NCI-H2107 (cell line): ENCODE results near the gene SLC49A3.
"Not testable (repeated sequence)": the region's sequence is repeated elsewhere in the genome, so short reads cannot be mapped to it uniquely, and the experiment has no call there.

ENCODE experiments used
- DNase-seq: peaks from one replicate; lab custom pipeline; 2025; lab: John Stamatoyannopoulos, UW

SLC49A3 gene

DNA sequence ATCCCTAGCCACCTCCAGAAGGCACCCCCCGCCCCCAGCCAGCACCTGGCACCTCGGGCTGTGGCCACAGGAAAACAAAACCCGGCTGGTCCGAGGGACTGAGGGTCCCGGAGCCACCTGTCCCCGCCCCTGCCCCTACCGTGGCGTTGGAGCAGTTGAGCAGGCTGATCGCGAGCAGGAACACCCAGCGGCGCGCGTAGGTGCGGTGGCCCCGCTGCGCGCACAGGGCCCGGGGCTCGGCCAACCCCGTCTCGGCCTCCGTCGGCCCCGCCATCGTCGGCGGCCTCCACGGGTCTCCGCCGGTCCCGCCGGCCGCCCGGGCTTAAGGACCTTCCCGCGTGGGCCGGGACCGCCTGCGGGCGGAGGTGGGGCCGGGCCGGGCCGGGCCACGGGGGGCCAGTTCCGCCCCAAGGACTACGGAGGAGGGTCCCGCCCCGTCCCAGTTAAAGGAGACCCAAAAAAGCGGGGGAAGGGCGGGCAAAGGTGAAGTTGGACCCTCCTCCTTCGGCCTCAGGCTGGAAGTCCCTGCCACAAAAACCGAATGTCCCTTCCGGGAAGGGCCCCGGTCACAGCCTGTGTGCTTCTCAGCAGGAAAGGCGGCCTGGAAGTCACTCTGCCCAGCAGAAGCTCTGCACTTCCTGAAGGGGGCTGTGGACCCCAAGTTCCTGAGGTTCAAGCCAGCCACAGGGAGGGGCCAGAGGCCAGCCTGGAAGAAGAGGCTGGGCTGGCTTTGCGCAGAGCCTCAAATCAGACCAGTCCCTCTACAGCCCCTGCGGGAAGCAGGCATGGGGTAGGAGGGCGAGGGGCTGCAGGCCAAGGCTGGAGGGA lies at the start of gene SLC49A3:
Gene SLC49A3, minus strand, starts transcription at position 298 of the 828 bp plus-strand sequence. Its CDS starts 24 bp downstream, at position 274.
- DNase-seq, result no peak

- DNase-seq, result not testable (repeated sequence)
Observed at GRCh38 chr4:736561-736960, 47.6 kb upstream of the SLC49A3 start.

GRCh38 chr4:735583-735982 lies 46.6 kb upstream of the SLC49A3 start:
- DNase-seq, result no peak

GRCh38 chr4:734951-735350 lies 46.0 kb upstream of the SLC49A3 start:
- no peak for DNase-seq

DNA sequence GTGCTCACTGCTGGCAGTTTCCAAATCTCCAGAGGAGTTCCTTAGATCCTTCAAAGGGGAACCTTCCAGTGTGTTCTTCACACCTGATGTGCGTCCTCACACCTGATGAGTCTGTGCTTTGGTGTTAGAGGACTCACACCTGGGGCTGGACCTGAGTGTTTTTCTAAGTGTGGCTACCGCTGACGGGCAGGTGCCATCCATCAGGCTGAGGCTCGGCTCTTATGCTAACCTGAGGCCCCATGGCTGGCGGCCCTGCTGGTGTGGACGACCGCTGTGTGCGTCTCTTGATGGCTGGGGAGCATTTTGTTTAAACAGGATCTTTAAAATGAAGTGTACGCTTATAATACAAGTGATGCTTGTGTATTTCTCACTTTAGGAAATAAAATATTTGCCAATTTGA lies 45.1 kb upstream of the SLC49A3 start:
- no peak for DNase-seq

GRCh38 chr4:733631-733980 lies 44.7 kb upstream of the SLC49A3 start:
- no peak for DNase-seq

DNA sequence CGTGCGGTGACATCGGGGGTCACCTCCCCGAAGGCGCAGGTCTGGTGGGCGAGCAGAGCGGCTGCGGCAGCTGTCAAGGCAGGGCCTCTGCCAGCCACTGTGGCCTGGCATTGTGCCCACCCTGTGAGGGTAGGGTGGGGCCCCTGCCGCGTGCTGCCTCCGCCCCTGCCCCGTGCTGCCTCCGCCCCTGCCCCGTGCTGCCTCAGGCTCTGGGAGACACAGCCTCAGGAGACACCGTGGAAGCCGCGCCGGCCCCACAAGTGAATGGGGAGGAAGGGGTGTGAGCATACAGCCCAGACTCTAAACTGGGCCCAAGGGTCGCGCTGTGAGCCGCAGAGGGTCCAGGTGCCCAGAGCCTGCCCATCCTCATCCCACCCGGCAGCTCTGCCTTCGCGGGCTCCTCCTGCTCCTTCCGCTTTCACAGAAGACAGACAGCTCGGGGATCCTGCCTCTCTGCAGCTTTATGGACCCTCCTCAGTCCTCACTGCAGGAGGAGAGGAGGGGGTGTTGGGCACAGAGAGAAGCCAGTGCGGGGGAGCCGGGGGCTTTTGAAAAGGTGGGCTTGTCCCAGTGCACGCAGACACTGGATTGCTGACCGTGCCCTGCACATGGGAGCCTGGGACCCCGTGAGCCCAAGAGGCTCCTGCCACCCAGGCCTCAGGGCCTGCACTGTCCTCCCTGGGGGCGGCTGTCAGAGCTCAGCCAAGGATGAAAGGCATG lies 44.1 kb upstream of the SLC49A3 start:
- DNase-seq, result no peak

DNA sequence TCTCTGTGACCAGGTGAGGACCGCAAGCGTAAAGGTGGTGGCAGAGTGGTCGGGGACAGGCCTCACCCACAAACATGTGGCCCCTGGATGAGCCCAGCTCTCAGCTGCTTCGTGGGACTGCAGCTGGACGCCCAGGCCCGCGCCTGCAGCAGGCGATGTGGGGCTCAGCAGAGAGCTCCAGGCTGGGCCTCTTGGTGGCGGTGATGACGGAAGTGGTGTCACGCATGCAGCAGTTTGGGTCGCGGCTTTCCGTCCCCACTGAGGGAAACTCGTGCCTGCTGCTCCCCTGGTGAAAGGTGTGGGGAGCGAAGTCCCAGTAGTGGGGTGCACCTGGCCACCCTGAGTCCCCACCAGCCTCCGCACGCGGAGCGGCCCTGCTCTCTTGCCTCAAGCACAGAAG lies 43.5 kb upstream of the SLC49A3 start:
- no peak for DNase-seq

- DNase-seq, result not testable (repeated sequence)
Observed at GRCh38 chr4:731954-732353, 43.0 kb upstream of the SLC49A3 start.

DNA sequence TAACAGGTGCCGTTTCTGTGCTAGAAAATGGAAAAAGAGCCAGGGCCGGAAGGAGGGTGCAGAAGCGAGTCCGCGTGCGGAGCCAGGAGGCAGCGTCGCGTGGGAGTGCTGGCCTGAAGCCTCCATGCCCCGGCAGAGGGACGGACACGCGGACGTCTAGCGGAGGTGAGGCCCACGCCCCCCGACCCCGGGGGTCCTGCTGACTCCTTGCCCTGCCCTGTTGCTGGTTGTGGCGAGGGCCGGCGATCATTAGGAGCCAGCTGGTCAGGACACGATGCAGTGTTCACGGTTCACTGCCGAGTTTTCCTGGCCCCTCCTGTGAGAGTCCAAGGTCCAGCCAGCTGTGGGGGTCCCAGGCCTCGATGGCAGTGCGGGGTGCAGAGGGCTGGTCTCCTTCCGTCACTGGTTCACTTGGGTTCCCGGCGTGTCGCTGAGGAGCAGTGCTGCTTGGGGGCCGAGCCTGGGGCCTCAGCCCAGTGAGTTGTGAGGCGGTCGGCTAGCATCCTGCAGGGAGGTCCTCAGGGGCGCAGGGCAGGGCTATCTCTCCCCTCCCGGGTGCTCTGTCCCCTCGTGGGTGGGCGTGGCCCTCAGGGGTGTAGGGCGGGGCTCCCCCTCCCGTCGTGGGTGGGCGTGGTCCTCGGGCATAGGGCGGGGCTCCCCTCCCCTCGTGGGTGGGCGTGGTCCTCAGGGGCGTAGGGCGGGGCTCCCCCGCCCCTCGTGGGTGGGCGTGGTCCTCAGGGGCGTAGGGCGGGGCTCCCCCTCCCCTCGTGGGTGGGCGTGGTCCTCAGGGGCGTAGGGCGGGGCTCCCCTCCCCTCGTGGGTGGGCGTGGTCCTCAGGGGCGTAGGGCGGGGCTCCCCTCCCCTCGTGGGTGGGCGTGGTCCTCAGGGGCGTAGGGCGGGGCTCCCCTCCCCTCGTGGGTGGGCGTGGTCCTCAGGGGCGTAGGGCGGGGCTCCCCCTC lies 42.3 kb upstream of the SLC49A3 start:
- DNase-seq, result not testable (repeated sequence)

DNA sequence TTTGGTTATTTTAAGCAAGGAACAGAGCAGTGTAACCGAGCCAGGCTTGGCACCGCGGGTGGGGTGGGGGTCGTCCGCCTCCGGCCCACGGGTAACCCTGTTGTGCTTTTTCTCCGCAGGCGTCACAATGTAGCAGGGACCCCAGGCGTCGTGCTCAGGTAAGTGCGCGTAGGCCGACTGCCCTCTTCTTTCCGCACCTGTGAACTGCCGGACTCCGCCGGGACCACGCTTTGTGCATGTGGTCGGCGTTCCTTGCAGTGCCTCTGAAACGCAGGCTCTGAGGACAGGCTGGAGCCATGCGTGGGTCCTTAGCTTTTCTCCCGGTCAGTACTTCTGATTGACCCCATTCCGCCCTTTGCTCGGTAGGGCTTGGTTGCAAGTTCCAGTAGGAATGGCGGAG lies 41.6 kb upstream of the SLC49A3 start:
- DNase-seq, result no peak

GRCh38 chr4:729336-730315 lies 40.7 kb upstream of the SLC49A3 start:
- no peak for DNase-seq

DNA sequence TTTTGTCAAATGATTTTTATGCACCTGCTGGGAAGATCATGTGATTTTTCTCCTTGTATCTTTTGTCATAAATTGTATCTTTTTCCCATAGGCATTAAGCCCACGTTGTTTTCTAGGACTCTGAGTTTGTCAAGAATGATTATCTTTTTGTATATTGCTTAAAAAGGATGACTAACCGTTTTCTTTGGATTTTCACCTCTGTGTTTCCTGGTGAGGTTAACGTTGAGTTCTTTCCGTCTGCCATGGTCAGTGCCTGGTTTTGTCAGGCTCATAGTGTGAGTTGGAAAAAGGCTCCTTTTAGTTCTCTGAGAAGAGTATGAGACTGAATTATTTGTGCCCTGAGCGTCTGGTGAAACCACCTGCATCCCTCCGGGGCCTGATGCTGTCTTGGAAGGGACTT lies 38.6 kb upstream of the SLC49A3 start:
- DNase-seq, result no peak

DNA sequence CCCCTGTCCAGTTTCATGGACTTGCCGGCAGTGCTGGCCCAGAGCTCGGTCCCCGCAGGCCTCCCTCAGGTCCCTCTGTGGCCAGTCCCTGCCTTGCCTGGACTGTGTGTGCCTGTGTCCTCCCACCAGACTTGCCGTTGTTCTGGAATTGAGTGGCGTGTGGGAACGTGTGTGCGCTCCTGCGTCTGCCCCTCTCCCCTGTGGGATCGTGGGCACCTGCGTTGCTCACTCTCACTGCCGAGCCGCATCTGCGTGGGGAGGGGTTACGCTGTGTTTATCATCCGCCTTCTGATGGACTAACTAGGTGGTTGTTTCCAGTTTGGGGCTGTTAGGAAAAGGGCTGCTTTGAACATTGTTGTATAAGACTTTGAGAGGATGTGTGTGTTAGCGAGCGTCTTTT lies 37.9 kb upstream of the SLC49A3 start:
- DNase-seq, result no peak

DNA sequence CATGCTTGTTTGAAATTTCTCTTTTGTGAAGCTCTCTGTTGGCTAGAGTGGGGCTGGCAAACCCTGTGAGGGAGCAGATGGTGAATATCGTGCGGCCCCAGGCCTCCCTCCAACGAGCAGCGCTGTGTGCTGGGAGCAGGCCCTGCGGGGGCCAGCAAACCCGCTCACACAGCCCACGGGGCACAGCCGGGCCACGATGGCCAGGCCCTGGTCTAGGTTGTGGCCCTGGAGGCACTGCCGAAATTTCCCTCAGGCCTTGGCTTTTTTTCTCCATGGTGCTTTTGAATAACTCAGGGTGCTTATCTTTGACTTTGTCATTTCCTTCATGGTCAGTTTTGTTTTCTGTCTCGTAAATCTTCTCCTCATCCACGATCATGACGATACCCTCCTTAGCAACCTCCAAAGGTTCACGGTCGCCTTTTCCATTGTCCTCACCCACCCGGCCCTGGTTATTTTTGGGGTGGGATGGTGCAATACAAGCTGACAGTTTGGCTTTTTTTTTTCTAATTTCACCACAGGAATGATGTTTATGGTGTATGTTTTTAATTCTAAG lies 37.4 kb upstream of the SLC49A3 start:
- DNase-seq, result no peak

DNA sequence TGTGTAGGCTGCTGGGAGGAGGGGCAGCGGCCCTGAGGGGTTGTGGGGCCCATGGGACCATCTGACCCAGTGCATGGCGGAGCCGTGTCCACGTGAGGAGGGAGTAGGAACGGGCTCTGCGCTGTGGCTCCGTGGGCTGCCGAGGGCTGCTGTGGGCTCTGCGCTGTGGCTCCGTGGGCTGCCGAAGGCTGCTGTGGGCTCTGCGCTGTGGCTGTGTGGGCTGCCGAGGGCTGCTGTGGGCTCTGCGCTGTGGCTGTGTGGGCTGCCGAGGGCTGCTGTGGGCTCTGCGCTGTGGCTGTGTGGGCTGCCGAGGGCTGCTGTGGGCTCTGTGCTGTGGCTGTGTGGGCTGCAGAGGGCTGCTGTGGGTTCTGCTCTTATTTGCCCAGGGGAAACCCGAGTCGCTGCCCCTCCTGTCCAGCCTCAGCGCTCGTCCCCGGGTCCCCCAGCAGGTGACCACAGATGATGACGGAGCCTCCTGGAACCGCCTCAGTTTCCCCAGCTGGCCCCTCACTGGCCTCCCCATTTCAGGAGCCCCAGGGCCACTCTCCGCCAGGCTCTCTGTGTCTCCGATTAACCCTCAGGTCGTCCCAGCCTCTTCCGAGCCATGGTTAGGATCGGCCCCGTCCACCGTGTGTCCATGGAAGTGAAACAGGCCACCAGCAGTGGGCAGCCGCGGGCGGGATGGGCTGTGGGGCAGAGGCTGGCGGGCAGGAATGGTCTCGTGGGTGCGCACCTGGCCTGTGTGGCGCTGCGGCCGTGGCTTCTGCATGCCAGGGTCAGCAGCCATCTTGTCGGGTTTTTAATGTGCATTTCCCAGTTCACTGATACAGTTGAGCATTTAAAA lies 36.7 kb upstream of the SLC49A3 start:
- DNase-seq, result no peak

GRCh38 chr4:723751-724530 lies 35.0 kb upstream of the SLC49A3 start:
- no peak for DNase-seq

GRCh38 chr4:722851-723360 lies 34.0 kb upstream of the SLC49A3 start:
- no peak for DNase-seq
